TTC549 (cell line): Measurements from ENCODE around the gene UAP1L1.

ENCODE experiments used
- FAIRE-seq: peaks from 2 replicates; lab custom pipeline; 2012; peaks lifted over from hg19 to GRCh38; lab: Jason Lieb, UNC

UAP1L1 gene

DNA sequence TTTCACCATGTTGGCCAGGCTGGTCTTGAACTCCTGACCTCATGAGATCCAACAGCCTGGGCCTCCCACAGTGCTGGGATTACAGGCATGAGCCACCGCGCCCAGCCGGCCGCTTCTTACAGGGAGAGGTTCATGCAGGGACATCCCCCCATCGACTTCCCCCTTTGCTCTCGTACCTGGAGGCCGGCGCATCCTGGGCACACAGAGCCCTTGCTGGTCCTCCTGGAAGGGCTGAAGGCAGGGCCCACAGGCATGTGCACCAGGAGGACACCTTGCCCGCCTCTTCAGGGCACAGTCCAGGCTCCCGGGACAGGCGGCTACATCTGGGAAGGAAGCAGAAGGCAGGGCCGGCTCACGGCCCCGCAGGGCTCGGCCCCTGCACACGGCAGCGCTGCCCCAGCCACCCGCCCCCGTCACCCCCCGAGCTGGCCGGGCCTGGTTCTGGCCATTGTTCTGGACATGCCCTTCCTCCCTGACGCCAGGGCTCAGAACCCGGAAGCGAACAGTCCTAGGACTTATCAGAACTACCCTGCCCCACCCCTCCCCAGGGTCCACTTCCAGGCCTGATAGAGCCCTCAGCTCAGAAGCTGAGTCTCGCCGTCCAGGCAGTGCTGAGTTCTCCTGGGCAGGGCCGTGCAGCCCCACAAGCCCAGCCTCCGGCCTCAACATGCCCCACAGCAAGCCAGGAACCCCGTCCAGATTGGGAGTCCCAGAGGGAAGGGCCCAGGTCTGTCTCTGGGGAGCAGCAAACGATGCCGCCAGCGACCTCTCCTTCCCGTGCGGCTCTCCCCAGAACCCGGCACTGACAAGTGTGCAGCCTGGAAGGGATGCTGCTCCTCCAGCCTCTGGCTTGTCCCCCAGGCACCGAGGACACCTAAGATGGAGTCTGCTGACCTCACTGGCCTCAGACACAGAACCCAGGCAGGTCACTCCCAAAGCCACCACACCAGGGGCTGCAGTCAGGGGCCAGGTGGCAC is 34.3 kb upstream of the UAP1L1 start:
- FAIRE-seq = no peak

DNA sequence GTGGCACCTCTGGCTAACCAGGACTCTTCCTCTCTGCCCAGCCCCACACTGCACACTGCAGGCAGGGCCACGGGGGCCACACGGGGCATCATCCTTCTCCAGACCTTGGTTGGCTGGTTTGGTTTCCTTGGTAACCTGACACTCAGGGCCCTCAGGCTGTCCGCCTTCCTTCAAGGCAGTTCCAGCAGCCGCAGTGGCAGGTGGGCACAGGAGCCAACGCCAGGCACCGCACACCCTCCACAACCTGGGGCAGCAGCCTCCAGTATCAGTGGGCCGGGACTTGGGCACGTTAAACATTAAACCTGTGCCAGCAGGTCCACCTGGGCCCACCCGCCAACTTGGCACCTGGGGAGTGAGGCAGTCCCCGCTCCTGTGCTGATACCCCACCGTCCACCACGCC is 33.3 kb upstream of the UAP1L1 start:
- FAIRE-seq = no peak

- no peak for FAIRE-seq
These were observed 32.7 kb upstream of the UAP1L1 start for GRCh38 chr9:137044502-137045177.

DNA sequence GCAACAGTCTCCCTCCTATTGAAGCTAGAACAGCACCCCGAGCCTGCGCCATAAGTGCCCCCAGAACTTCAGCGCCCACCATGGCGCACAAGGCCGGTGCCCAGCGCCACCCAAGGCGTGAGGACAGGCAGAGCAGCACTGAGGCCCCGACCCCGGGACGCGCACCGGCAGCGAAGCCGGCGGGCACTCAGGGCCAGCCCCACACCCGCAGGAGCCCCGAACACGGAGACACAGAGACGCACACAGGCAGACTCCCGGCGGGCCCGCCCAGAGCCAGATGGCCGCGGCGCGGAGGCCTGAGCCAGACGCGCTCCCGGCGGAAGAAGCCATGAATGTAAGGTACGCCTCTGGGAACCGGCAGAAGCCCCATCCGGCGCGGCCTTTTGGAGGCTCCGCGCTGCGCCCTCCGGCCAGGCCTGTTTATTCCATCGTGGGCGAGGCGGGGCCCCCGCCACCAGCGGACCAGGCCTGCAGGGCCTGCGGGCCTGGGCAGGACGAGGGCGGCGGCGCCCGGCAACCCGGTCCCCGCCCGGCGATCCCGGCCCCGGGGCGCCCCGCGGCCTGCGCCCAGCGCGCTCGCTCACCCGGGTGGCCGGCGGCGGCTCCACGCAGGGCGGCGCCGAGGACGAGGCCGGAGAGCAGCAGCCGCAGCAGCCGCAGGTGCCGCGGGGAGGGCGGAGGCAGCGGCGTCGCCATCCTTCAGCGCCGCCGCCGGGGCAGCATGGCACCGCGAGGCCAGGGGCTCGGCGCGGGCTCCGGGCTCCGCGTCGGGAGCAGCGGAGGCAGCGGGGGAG is 31.8 kb upstream of the UAP1L1 start:
- no peak for FAIRE-seq

DNA sequence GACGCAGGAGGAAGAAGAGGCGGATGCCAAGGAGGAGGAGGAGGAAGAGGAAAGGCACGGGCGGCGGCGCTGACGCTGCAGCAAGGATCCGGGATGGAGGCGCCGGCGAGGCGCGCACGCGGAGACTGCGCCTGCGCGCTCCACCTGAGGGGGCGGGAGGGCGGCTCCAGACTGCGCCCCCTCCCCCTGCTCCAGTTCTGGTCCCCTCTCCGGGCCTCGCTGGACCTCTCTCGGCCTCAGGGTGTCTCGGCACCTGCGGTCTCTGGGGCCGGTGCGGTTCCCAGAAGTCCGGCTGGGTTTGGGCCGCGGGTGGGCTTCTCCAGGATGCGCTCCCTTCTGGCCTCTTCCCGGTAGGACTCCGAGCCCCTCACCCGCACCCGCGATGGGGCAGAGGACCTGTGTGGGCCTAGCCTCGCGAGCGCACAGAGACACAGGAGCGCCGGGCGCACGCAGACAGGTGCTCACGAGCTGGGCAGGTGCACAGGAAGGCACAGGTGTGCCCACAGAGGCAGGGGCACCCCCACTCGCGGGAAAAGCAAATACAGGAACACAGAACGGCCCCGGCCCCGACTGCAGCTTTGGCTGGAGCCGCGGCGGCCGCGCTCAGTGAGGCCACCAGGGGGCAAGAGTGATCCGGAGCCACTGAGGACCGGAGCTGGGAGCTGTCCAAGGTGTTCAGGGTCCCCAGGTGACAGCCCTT is 31.1 kb upstream of the UAP1L1 start, which contains the start of gene NPDC1:
Gene NPDC1, minus strand, starts transcription at position 90 of the 700 bp plus-strand sequence. CDS start 188 bp downstream, outside the sequence.
- FAIRE-seq = no peak

- no peak for FAIRE-seq
These were observed 28.4 kb upstream of the UAP1L1 start for GRCh38 chr9:137048655-137049543.

DNA sequence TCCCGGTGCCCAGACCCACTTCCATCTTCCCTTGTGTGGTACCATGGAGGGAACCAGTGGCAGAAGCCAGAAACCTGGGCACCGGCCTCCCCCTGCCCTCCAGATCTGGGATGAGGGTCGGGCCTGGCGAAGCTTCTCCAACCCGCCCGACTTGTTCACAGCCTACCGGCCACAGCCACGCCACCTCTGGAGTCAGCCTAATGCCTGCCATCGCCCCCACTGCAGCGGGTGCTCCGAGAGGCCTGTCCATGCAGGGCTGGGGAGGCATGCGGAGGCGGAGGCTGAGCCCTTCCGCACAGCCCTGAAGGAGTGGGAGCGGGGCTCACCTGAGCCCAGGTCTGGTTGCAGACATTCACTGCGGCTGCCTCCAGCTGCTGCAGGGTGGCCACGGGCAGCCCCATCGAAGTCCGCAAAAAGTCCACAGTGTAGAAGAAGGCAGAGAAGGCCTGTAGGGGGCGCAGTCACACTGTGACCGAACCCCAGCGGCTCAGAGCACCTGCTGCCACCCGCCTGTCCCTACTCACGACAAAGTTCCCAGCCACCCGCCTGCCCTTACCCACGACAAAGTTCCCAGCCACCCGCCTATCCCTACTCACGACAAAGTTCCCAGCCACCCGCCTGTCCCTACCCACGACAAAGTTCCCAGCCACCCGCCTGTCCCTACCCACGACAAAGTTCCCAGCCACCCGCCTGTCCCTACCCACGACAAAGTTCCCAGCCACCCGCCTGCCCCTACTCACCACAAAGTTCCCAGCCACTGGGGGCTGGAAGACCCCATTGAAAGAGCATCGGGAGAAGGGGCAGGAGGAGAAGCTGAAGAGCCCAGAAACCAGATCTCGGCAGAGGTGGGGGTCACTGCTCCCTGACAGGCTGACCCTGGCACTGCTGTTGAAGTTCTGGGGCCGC is 27.5 kb upstream of the UAP1L1 start:
- FAIRE-seq = no peak

GRCh38 chr9:137050570-137050969 is 26.7 kb upstream of the UAP1L1 start:
- no peak for FAIRE-seq

GRCh38 chr9:137051145-137051724 is 26.1 kb upstream of the UAP1L1 start:
- no peak for FAIRE-seq

- FAIRE-seq = no peak
These were observed 25.0 kb upstream of the UAP1L1 start for GRCh38 chr9:137052293-137052692.

DNA sequence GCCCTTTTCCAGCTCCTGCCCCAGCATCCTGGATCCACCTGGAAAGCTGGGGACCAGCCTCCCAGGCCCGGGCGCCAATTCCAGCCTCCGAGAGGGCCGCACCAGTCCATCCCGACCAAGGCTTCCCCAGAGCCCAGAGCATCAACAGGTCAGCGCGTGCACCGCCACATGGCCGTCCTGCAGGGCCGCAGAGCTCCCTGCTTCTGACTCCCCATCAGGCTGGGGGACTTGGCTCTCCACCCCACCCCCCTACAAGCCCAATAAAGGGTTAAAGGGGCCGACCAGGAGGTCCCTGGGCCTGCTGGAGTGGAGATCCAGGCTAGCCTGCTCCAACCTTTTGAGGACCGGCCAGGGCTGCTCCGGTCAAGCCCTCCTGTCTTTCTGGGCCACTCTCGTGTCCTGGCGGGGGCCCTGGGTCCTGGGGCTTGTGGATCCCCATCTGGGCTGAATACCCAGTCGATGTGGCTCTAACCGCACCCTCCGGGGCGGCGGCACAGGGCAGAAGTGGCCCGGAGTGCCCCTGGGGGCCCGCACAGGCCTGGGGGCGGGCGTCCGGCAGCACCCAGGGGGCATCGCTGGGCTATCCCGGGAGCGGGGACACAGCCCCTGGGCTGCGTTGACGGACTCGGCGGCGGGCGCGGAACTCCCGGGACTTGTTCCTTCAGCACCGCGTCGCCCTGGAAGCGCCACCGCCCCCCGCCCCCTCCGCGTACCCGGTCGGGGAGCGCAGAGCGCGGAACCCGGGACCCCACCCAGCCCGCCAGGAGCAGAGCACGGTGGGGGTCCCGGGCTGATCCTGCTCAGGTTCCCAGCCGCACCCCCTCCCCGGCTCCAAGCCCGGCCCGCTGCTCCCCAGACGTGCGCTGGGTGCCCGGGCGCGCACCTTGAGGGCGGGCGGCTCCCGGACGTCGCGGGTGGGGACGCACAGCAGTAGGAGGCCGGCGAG is 24.0 kb upstream of the UAP1L1 start:
- FAIRE-seq = no peak

DNA sequence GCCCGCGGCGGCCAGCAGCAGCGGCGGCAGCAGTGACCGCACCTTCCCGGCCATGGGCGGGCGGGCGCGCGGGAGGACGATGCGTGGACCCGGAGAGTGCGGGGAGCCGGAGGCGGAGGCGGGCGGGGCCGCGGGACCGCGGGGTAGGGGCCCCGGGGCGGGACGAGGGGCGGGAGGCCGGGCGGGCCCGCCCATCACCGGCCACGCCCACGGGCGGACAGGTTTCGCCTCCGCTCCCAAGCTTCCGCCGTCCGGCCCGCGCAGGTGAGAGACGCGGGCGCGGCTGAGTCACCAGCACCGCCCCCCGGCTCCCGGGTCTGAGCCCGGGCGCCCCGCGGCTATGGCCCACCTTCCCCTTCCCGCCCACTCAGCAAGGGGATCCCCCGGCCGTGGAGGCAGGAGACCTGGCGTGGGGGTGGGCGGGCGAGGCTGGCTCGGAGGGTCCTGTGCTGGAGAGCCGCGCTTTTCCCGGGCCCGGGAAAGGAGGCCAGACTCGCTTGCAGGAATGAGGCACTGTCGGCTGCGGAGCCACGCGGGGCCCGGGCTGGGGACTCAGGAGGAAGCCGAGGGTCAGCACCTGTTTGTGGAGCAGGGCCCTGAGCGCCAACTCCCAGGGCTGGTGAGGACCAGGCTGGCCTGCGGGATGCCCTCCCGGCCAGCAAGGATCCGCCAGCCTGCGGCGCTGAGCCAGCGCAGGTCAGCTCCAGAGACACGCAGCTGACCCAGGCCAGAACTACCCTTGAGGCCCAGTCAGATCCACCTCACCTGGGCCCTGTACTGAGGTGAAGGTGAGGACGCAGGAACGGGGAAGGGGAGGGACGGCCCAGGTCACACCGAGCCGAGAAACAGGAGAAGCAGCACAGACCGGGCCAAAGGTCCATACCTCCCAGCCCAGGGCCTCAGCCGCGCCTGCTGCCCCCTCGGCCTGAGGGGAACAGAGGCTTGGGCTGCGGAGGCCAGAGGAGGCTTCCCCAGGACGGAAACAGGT is 23.1 kb upstream of the UAP1L1 start, which contains the start of gene ENTPD2:
Gene ENTPD2, minus strand, starts transcription at position 118 of the 988 bp plus-strand sequence. Its CDS starts 64 bp downstream, at position 54.
- no peak for FAIRE-seq

- FAIRE-seq = no peak
These were observed 22.4 kb upstream of the UAP1L1 start for GRCh38 chr9:137054932-137055384.

DNA sequence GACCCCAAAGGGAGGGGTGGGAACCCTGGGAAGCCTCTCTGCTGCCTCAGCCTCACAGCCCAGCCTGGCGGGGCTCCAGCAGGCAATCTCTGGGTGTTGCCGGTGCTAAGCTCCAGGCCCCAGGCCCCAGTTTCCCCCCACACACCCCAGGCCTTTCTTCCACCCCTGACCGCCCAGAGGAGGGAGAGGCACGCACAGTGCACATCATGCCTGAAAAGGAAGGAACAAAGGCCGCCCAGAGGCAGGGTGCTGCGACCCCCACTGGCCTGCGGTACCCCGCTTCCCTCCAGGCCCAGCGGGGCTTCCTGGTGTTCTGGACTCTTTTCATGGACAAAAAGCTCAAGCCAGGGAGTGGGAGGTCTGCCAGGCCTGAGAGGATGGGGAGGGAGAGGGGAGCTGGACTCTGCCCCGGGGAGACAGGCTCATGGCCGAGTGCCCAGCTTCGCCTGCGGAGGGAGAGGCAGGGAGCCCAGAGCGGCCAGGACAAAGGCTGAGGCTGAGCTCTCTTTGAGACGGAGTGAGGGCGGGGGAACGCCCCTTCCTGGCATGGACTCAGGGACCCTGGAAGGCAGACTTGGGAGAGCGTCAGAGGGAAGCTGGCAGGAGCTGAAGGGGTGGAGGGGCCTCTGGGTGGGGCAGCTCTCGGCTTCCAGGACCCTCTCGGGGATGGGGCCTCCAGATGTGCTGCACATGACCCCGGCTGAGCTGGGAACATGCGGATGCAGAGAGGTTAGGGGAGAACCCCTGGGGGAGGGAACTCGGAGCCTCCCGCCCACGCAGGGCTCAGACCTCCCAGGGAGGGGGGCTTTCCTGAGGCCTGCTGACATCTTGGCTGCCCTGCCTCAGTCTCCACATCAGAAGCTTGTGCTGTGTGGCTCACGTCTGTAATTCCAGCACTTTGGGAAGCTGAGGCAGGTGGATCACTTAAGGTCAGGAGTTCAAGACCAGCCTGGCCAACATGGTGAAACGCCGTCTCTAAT is 21.6 kb upstream of the UAP1L1 start:
- no peak for FAIRE-seq

GRCh38 chr9:137056739-137057415 is 20.4 kb upstream of the UAP1L1 start:
- FAIRE-seq = no peak
